ENCODE data around the gene ARHGAP26.

- TF ChIP-seq CTCF (conservative IDR thresholded peaks at IDR 0.05; ENCODE audit: low read depth, low read length) (no peak), CEBPB (IDR thresholded peaks at IDR 0.05; ENCODE audit: low read depth, low read length) (no peak), POLR2A (IDR thresholded peaks at IDR 0.05; ENCODE audit: low read depth, low read length) (no peak), RAD21 (IDR thresholded peaks at IDR 0.05; ENCODE audit: low read length) (no peak), FOS (IDR thresholded peaks at IDR 0.05; ENCODE audit: low read depth, low read length) (no peak), SMC3 (IDR thresholded peaks at IDR 0.05; ENCODE audit: low read depth, low read length) (no peak), MAZ (IDR thresholded peaks at IDR 0.05; ENCODE audit: borderline replicate concordance, low read depth, low read length) (no peak), USF2 (IDR thresholded peaks at IDR 0.05; ENCODE audit: low read depth, low read length) (no peak), NFE2L2 (IDR thresholded peaks at IDR 0.05; ENCODE audit: low read depth, low read length) (no peak), MAFK (IDR thresholded peaks at IDR 0.05; ENCODE audit: low read depth, low read length) (no peak), CHD1 (IDR thresholded peaks at IDR 0.05; ENCODE audit: low read depth, low read length) (no peak), RFX5 (IDR thresholded peaks at IDR 0.05; ENCODE audit: low read depth, low read length) (no peak), BHLHE40 (IDR thresholded peaks at IDR 0.05; ENCODE audit: low read depth, low read length) (no peak)
These were observed 493.2 kb downstream of the ARHGAP26 start for GRCh38 chr5:143263272-143263810.
